AG04449 (cell line): ENCODE measurements around the gene COL1A2.

ENCODE experiments used
- CTCF ChIA-PET: fragments of 350-600 bp; formaldehyde crosslinking; extraction: SDS; loops from one replicate; lab custom pipeline; 2021; ENCODE audit warnings: antibody characterized with exemption; lab: Yijun Ruan, JAX
- POLR2A ChIA-PET: fragments of 400-600, 350-600 bp; formaldehyde crosslinking; extraction: SDS; loops from one replicate; lab custom pipeline; 2020; ENCODE audit warnings: antibody characterized with exemption, inconsistent platforms; lab: Yijun Ruan, JAX
- DNase-seq: peaks from one replicate; pipeline ENCODE4 v3.0.0-alpha.2; 2010; ENCODE audit warnings: low read depth, low spot score
- H3K4me3 ChIP-seq: 2 replicates; pipeline ENCODE4 v1.5.1; 2011; ENCODE audit warnings: low read depth, mild to moderate bottlenecking, control low read depth, low read length
- TF ChIP-seq, protein P1 (sequence below): IDR thresholded peaks from one replicate; pipeline ENCODE4 v1.5.1; 2011; ENCODE audit warnings: mild to moderate bottlenecking, moderate library complexity, low read length, control low read depth, inconsistent platforms; ENCODE audit not compliant: insufficient read depth; ENCODE audit errors: missing control alignments

COL1A2 gene

DNA sequence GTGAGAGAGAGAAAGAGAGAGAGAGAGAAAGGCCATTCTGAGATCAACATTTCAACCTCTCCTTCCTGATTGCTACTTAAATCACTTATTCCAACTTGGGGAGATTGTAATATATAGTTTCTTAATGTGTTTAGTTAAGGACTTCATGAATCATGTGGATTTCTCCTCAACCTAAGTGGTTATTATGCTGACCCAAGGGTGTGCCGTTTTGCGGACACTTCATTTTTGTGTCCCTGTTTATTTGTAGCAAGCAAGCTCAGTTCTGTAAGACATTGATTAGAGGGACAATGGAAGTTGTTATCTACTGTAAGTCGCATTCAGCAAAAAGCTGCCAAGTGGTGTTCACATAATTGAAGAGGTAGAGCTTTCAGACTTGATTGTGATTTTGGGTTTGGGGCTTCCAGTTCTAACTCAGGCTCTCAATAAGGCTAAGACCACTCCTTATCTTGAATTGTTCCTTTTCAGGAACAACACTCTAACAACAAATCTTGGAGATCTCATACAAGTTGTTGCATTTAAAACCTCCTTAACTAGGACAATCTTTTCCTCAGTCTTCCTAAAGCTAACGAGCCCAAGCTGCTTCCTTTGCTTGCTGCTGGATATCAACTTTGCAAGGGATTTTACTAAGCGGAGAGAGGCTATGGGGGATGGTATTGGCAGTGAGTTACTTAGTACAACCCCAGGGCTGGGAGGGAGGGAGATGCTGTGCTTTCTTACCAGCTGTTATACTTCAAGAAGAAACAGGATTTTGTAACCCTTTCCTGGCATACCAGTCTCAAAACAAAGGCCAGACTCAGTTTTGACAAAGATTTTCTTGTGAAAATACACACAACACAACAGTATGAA is 19.8 kb upstream of the COL1A2 start:
- peak overlapping the region; percentile 49 for H3K4me3 ChIP-seq
- peak; percentile 91 for DNase-seq
- CTCF ChIA-PET: interaction anchor here (0.7 to 6.2 kb wide), 10 partner anchors 9 to 86 kb away, joined by 3 to 34 read pairs (median 5); partner anchors contain the start of gene COL1A2
- TF ChIP-seq, protein P1, sequence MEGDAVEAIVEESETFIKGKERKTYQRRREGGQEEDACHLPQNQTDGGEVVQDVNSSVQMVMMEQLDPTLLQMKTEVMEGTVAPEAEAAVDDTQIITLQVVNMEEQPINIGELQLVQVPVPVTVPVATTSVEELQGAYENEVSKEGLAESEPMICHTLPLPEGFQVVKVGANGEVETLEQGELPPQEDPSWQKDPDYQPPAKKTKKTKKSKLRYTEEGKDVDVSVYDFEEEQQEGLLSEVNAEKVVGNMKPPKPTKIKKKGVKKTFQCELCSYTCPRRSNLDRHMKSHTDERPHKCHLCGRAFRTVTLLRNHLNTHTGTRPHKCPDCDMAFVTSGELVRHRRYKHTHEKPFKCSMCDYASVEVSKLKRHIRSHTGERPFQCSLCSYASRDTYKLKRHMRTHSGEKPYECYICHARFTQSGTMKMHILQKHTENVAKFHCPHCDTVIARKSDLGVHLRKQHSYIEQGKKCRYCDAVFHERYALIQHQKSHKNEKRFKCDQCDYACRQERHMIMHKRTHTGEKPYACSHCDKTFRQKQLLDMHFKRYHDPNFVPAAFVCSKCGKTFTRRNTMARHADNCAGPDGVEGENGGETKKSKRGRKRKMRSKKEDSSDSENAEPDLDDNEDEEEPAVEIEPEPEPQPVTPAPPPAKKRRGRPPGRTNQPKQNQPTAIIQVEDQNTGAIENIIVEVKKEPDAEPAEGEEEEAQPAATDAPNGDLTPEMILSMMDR: no peak
- POLR2A ChIA-PET: interaction anchor here (0.9 to 5.0 kb wide), 17 partner anchors 14 to 78 kb away, joined by 3 to 109 read pairs (median 7); partner anchors contain the start of gene COL1A2

DNA sequence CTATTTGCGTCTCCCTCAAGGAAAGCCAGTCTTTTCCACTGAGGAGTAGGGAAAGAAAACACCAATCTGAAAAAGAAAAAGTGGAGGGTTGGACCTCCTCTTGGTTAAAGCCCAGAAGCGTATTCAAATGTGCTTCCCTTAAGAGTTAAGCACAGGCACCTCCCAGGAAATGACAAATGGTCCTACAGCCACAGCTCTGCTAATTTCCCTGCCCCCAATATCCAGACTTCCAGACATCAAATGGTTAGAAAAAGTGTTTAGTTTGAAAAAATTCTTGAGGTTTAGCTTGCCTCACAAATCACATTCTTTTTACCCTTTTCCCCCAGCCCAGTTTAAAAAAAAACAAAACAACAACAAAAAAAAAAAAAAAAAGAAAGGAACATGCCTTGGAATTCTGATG is 19.0 kb upstream of the COL1A2 start:
- TF ChIP-seq, protein P1: no peak
- H3K4me3 ChIP-seq: peak overlapping the region; percentile 49

DNA sequence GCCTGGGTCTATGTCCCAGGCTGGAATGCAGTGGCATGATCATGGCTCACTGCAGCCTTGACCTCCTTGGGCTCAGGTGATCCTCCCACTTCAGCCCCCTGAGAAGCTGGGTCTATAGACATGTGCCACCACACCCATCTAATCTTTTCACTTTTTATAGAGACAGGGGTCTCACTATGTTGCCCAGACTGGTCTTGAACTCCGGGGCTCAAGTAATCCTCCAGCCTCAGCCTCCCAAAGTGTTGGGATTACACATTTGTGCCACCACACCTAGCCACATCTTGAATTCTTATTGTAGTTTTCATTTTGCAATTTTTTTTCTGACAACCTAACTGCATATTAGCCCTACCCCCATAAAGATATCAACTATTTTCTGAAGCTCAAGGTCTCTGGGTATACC is 18.4 kb upstream of the COL1A2 start:
- ChIA-PET CTCF (interaction anchor here (1.5 to 6.2 kb wide), 3 partner anchors 18 to 87 kb away, joined by 12 to 34 read pairs (median 21); partner anchors contain the start of gene COL1A2), POLR2A (interaction anchor here (0.6 to 5.0 kb wide), 10 partner anchors 15 to 80 kb away, joined by 3 to 109 read pairs (median 12); partner anchors contain the start of gene COL1A2)
- TF ChIP-seq, protein P1: no peak
- H3K4me3 ChIP-seq: no peak overlapping the region; the same call in 1 of the 2 replicates
- DNase-seq: no peak

More for the DNA sequence above, 19.0 kb upstream of the COL1A2 start:
- ChIA-PET POLR2A (interaction anchor here (0.6 to 5.0 kb wide), 16 partner anchors 13 to 79 kb away, joined by 3 to 109 read pairs (median 7); partner anchors contain the start of gene COL1A2), CTCF (interaction anchor here (0.8 to 6.2 kb wide), 6 partner anchors 10 to 86 kb away, joined by 3 to 34 read pairs (median 6); no protein-coding TSS in a partner anchor)
- DNase-seq: peak; percentile 94

DNA sequence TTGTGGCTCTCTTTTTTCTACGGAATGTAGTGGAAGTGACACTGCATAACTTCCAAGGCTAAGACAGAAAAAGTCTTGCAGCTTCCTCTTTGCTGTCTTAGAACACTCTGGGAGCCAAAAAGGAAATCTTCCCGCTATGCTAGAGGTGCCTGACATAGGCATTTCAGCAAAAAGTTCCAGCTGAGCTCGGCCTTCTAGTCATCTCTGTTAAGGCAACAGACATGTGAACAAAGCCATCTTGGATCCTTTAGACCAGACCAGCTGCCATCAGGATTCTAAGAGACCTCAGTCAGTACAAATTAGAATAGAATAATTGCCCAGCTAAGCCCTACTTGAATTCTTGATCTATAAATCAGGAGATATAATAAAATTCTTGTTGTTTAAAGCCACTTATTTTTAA is 16.3 kb upstream of the COL1A2 start:
- no peak for DNase-seq
- ChIA-PET POLR2A (interaction anchor here (5.0 kb wide), 1 partner anchor 16 kb away, joined by 109 read pairs; the partner anchor contains the start of gene COL1A2), CTCF (interaction anchor here (1.2 to 6.2 kb wide), 4 partner anchors 16 to 89 kb away, joined by 3 to 34 read pairs (median 12); partner anchors contain the start of gene COL1A2)
- no peak overlapping the region for H3K4me3 ChIP-seq
- TF ChIP-seq, protein P1: no peak

DNA sequence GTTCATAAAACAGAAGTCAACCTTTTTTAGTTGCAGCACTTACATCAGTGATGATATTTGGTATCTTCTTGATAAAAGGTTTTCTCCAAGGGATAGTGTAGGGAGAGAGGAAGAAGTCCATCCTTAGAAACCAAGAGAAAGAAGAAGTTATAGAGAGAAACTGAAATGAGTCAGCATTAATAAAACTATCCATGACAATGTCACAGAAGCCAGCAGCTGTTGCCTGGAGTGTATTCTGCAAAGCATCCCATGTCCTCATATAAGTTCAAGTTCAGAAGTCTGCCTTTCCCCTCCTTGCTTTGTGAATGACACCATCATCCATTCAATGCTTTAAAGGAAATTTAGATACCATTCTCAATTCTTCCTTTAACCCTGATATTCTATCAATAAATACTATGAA is 14.4 kb upstream of the COL1A2 start:
- TF ChIP-seq, protein P1: no peak
- no peak overlapping the region for H3K4me3 ChIP-seq
- CTCF ChIA-PET: interaction anchor here (1.0 to 6.0 kb wide), 3 partner anchors 14 to 91 kb away, joined by 4 to 21 read pairs (median 17); partner anchors contain the start of gene COL1A2
- DNase-seq: no peak
- POLR2A ChIA-PET: interaction anchor here (1.5 kb wide), 1 partner anchor 15 kb away, joined by 6 read pairs; the partner anchor contains the start of gene COL1A2
